Cerebellar nuclear complex (tissue), 1 donor: ENCODE measurements around the gene MEGF11.
A peak's percentile ranks its signal among the peaks of the same experiment; 100 is the strongest.

ENCODE experiments used
- DNase-seq, 2 experiments: peaks; one replicate each; lab custom pipeline; 2025; lab: John Stamatoyannopoulos, UW

The MEGF11 gene

DNA sequence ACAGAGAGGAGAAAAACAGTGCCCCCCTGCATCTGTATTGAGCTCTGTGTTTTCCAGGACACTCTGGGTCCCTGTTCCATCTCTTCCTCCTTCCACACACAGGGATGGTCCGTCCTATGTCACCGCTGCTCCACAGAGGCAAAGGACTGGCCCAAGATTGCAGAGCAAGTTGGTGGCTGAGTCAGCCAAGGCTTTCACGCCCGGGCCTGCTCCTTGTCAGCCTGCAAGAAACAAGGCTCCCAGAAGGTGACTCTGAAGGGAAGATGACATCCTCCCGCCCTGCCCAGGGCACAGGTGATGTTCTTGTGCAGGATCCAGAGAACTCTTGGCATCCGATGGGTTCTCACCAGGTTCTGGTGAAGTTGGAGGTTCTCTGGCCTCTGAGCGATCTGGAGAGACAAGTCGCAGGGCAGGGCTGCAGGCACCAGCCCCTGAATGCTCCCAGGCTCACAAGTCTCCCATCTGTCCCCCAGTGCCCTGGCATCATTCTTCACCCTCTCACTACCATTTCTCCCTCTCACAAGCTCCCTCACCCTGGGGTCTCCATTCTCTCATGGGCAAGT, 138.6 kb downstream of the MEGF11 start:
- no peak for DNase-seq

DNA sequence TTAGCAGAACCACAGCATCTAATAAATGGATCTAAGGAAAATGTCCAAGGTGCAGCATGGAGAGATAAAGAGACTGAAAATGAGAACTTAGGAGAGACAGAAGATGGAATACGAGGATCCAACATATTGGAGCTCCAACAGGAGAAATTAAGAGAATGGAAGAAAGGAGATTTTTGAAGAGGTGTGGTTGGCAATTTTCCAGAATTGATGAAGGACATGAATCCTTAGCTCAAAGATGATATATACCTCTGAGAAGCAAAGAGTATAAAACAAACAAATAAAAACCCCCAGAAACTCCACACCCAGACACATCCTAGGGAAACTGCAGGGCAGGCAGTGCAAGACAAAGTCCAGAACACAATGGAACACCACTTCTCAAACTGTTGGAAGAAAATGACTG, 141.2 kb downstream of the MEGF11 start:
- no peak for DNase-seq

DNA sequence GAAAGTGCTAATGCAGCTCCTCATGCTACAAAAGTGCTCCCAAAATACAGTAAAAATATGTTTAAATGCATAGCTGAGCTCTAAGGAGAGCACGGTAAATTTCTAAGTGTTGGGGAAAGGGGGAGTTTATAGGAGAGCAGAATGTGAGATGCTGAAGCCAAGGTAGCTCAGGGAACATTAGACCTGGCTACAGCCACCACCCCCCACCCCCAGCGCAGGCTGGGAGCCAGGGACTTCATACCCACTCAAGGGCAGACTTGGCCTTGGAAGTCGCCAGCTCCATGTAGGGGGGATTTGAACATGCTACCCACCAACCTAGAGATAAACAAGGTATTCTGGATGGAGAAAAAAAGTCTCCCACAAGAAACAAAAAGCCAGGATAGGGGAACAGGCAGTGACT, 142.2 kb downstream of the MEGF11 start:
- no peak for DNase-seq

DNA sequence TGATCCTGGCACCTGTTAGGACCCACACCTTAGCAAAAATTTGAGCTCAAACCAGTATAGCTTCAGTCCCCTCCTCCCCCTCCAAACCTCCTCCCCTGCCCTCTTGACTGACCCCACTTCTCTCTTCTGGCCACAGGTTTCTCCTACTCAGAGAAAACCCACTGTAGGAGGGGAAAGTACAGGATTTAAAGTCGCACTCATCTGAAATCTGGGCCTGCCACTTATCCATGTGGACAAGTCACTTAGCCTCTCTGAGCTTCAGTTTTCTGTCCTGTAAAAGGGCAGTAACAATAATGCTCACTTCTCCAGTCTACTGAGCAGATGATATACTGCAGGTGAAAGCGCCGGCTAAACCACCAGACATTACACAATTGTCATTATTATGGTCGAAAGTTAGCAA, 142.7 kb downstream of the MEGF11 start:
- DNase-seq: no peak

DNA sequence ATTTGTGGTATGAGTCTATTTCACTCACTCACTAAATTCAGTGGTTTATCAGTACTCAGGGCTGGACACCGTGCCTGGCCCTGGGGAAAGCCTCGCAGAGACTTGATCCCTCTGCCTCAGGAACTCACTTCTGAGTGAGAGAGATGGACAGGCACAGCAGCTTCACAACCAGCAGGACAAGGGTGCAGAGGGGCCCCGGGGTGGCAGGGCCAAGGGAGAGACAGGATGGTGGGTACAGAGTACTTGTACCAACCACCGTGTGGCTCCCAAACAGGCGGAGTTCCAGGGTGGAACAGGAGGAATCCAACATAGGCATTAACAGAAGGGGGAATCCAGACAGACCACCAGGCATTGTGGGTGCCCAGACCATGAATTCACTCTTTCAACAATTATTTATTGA, 143.7 kb downstream of the MEGF11 start:
- no peak for DNase-seq

DNA sequence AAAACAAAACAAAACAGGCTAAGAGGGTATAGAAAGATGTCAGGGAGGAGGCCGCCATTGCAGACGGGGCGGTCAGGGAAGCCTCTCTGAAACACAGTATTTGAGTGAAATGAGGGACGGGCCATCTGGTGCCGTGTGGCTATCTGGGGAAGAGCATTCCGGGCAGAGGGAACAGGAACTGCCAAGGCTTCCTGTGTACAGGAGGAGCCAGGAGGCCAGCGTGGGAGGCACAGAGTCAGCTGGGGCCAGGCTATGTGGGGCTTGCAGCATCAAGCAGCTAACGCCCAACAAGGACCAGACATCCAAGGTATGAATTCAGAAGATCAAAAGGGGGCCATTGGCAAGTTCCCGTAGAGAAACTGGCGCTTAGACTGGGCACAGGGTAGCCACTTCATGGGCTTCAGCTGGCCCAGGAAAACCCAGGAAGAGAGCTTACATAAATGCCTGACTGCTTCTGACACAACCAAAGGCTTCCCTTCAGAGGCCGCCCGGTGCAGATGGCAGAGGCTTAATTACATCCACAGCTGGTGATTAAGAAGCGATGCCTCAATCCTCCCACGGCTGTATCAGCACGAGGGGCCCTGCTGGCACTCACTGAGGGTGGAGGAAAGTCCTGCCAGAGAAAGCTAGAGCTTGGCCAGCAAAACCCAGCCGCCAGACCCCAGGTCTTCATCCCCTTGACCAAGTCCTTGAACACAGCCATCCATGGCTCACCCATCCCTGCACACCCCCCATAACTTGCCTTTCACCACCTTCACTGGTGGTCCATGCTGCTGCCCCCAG, 144.9 kb downstream of the MEGF11 start:
- DNase-seq: peak in 1 of 2 experiments; percentile 14

DNA sequence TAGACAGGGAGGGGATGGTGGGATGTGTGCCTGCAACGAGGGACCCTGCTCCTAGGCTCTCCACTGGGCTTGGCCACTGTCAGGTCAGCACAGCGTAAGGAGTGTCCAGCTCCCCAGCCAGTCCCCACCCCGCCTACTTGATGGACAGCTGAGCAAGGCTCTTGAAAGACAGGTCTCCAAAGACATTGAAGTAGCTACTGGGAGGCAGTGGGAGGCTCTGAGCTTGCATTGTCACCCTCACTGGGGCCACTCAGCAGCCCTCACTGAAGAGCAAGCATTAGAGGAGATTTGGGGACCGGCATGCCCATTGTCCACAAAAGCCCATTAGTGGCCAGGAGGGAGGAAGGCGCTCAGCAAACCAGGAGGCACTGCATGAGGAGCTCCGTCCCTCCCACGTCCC, 146.5 kb downstream of the MEGF11 start:
- no peak for DNase-seq

DNA sequence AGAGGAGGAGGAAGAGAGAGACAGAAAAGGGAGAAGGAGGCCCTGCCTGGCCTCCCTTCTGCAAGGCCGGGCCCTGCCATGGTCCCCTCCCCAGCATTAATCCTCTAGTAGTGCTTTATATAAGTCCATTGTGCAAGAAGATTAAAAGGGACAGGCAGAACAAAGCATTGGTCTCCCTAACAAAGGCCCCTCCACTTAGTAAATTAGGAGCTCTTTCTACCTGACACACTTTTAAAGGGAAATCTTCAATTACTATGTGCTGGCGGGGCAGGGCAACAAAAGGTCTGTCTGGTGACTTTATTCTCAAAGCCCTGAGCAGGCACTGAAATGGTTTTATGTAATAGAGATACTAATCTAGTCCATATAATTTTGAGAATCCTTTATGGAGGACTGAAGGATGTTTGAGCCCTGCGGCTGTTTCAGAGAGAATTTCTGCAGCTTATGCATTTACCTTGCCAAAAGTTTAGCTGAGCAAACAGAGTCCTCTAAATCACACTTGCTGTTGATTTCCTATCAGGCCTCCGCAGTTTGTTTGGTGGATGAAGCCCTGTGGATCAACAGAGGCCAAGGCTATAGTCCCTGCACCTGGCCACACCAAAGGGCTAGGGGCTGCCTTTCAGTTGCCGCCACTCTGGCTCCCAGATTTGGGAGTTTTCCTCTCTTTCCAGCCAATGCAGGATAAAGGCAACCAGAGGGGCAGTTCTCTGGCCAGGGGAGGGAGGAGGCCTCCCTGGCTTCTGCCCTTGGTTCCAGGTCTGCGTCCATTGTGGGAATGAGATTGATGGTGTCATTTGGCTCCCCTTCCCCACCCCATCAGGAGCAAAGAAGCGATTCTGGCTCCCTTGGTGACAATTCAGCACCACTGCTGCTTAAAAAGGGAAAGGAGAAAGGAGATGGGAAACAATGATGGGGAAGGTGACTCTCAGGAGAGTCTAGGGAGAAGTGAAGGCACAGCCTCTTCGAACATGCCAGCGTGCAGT, 148.0 kb downstream of the MEGF11 start:
- DNase-seq: no peak

DNA sequence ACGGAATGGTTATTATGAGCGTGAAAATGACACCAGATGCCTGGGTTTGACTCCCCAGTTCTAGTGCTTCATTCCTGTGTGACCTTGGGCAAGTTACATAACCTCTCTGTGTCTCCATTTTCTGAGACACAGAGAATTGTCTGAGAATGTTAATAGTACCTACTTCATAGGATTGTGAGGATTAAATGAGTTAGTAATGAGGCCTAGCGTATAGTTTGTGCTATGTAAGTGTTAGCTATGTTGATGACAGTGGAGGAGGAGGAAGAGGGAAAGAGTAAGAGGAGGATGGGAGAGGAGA, 150.3 kb downstream of the MEGF11 start:
- no peak for DNase-seq

DNA sequence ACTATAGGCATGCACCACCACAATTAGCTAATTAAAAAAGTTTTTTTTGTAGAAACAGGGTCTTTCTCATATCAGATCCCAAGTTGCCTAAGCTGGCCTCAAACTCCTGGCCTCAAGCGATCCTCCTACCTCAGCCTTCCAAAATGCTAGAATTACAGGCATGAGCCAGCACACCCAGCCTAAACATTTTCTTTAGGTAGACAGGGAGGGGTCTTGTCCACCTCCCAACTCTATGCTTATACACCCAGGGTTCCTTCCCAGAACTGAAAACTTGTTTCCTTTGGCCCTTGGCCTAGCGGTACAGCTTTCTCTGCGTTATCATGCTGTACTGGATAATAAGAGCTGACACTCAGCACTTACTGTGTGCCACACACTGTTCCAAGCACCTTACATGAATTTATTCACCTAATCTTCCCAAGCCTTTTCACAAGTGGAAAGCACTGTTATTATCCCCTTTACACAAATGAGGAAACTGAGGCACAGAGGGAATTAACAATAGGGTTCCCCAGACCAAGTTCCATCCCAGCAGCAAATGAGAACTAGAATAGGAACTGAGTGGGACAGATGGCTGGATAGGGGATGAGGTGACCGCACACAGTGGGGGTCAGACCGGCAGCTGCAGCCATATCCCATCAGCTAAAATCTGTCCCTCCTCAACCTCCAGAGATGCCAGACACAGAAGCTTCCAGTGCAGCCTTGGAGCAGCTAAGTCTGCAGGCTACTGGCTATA, 150.8 kb downstream of the MEGF11 start:
- DNase-seq: peak in 1 of 2 experiments; percentile 13

DNA sequence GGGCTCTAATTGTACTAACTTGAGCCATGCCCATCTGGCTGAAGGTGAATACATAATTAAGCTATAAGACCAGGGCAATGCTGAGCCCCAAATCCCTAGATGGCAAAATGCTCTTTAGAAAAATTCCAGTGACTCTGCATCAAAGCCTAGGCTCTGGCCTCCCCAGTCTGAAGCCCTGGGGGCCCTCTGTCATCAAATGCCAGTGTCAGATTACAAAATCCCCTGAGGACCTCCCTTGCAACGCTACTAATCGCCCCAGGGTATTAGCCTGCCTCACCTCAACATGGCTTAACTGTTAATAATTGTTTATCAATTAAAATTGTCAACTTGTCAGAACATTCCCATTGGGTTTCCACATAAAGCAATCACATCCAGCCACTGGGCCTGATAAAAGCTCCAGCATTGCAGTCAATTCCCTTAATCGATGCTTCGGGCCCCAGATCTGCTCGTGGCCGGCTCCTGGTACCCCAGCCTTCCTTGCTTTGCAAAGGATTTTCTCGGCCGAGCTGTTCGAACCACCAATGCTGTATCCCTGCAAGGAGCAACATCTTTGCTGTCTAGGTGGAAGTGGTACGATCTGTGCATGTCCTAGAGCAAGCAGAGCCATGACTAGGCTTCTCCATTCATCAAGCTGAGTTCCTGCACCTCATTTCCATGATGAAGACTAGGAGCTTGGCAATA, 151.7 kb downstream of the MEGF11 start:
- DNase-seq: no peak

DNA sequence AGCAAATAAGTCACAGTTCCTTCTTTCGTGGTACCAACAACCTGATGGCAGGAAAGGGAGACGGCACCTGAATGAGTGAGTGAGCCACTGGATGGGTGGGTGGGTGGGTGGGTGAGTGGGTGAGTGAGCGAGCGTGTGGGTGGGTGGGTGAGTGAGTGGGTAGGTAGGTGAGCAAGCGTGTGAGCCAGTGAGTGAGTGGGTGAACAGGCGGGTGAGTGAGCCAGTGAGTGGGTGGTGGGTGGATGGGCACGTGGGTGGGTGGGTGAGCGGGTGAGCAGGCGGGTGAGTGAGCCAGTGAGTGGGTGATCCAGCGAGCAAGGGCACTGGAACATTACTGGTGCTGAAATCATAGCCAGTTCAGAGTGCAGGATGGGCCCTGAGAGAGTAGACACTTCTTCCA, 152.8 kb downstream of the MEGF11 start:
- no peak for DNase-seq

DNA sequence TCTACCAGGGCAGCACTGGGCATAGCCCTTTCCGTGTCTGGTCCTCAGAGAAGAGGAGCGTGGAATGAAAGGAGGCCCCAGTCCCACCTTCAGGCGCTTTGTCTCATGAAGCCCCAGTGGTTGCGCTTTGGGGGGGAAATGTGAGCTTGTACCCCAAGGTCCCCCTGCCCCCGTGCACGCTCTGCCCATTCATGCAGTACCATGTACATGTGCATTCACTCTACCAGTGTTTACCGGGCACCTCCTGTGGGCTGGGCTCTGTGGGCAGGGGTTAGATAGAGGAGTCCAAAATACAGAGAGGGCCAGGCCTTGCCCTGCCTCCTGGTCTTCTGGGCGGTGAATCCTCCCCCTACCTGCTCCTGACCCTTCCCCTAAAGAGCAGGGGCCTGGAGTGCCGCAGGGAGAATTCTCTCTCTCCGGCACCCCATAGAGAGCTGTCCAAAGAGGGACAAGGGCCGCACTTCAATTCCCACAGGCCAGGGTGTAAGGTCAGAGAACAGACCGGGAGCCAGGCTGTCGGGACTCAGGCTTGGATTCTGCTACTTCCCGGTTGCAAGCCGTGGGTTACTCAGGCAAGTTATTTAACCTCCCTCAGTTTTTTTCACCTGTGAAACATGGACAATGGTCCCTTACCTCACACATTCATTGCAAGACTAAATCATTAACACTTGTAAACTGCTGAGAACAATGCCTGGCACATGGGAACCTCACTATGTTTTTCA, 153.4 kb downstream of the MEGF11 start:
- no peak for DNase-seq

DNA sequence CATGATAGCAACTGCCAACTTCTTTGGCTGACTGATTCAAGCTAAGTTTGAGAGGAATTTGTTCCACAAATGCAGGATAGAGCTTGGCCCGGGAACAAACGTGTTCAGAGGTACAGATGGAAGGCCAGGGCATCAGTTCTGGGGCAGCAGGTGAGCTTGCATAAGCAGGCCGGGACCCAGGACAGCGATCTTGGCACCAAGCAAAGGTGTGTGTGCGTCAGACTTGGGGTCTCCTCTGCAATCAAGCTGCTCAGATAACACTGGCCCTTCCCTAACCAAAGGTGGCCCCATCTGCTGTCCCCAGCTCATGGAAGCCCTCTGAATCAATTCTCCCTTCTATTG, 155.6 kb downstream of the MEGF11 start:
- DNase-seq: peak; percentile 34 to 56

DNA sequence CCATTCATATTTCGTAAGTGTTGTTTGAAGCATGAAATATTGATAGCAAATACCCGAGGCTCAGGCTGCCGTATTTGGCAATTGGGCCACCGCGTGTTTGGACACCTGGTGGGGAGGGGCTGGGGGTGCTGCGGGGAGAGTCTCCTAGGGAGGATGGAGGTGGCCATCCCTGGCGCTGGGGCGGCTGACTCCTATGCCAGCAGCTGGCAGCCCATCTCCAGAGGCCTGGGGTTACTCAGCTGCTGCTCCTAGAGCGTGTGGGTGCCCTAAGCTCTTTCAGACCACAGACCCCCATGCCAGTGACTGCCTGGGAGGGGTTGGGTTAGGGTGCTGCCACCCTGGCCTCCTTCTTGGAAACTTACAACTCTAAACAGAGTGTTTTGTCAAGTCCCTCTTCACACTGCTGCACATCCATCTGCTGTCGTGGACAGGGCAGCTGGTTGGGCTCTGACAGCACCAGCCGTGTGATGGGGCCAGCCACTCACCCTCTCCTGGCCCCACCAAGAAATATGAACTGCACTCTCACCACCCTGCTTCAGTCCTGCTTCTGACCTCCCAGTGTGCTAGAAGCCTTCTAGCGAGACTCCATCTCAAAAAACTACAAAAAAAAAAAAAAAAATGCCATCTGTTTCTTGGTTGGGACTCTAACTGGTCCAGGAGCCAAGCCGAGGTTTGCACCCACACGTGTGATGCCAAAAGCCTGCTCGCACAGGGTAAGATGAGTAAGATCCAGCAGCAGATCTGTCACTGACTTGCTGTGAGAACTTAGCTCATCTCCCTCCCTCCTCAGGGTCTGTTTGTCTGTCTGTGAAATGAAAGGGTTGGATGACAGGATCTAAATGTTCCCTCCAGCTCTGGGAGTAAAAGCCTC, 156.2 kb downstream of the MEGF11 start:
- DNase-seq: peak in 1 of 2 experiments; percentile 53

DNA sequence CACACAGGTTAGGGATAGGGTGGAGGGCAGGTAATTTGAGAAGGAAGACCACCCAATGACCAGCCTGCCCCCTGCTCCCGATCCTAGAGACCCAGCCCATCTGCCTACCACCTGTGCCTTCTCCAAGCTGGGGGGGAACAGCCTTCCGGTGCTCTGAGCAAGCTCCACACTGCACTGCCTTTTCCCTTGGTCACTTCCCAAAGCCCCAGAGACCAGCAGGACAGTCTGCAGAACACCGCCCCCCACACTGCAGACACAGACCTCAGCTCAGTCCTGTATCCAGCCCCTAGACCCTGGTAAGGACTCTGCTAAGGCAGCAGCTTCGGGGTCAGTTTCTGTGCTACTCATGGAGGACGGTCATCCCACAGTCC, 156.9 kb downstream of the MEGF11 start:
- no peak for DNase-seq

DNA sequence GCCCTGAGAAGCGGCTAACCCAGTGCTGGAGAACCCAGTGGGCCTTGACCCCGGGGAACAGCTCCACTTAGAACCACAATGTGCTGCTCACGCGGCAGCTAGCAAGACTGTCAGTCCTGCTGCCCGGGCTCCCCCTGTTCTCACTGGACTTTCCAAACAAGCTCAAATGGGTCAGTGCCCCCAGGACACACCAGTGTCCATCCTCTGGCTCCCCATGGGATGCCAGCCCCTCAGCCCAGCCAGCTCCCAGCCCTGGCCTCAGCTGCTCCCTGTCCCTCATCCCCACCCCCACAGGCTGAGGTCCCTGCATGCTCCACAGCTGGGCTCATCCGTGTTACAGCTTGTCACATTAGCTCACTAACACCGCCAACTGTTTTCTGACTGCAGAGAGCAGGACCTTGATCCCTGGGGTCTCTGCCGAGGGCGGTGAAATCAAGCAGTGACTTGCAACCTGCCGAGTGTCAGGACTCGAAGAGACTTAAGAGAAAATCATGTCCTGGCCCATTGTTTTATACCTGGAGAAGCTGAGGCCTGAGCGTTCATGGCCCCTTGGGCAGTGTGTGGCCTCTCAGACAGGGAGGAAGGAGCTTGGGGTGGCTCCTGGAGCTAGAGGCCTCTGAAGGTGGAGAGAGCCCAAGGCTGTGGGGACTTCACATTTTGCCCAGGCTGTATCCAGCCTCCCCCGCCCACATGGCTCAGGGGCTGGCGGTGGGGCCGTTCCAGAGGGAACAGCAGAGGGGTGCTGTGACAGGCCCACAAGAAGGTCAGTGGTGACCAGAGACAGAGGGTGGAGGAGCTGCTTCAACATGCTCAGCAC, 157.5 kb downstream of the MEGF11 start:
- no peak for DNase-seq

DNA sequence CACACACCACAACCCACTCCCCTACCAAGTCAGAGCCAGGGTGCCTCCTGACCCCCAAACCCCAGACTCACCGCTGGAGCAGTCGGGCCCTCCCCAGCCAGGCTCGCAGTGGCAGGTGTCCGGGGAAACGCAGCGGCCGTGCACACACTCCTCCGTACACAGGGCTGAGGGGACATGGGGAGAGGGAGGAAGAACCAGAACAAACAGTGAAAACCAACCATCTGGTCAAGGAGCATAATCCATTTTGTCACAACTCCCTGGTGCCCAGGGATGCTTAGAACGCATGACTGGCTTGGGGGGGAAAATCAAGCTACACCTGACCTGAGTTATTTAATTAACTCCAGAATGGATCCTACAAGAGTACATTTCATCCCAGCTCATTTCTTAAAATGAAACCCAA, 159.2 kb downstream of the MEGF11 start:
- DNase-seq: peak; percentile 86
